Tibial nerve (tissue), 3 donors: ENCODE data around the gene MARK2.
"Not testable (repeated sequence)": the region's sequence is repeated elsewhere in the genome, so short reads cannot be mapped to it uniquely, and the experiment has no call there.

Experiments
- POLR2A ChIP-seq, 2 donors: fragments of 450-650 bp; IDR thresholded peaks; one replicate each; pipeline ENCODE4 v1.6.1; 2017; ENCODE audit warnings: antibody characterized with exemption in 2 of 2, mild to moderate bottlenecking in 2 of 2, moderate library complexity in 2 of 2
- TF ChIP-seq, protein P1 (sequence below), 5 experiments: fragments of 200-600 bp in 3 of 5; fragments of 450-650 bp in 2 of 5; sonication (generic) in 3 of 5; IDR thresholded peaks; one replicate each; pipeline ENCODE4 v1.5.1; 2016 to 2019; ENCODE audit warnings: antibody characterized with exemption in 5 of 5, mild to moderate bottlenecking in 3 of 5, moderate library complexity in 2 of 5

DNA sequence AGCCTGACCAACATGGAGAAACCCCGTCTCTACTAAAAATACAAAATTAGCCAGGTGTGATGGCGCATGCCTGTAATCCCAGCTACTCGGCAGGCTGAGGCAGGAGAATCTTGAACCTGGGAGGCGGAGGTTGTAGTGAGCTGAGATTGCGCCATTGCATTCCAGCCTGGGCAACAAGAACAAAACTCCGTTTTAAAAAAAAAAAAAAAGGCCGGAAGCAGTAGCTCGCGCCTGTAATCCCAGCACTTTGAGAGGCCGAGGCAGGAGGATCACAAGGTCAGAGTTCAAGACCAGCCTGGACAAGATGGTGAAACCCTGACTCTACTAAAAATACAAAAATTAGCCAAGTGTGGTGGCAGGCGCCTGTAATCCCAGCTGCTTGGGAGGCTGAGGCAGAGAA is 28.5 kb upstream of the MARK2 start:
- TF ChIP-seq, protein P1, sequence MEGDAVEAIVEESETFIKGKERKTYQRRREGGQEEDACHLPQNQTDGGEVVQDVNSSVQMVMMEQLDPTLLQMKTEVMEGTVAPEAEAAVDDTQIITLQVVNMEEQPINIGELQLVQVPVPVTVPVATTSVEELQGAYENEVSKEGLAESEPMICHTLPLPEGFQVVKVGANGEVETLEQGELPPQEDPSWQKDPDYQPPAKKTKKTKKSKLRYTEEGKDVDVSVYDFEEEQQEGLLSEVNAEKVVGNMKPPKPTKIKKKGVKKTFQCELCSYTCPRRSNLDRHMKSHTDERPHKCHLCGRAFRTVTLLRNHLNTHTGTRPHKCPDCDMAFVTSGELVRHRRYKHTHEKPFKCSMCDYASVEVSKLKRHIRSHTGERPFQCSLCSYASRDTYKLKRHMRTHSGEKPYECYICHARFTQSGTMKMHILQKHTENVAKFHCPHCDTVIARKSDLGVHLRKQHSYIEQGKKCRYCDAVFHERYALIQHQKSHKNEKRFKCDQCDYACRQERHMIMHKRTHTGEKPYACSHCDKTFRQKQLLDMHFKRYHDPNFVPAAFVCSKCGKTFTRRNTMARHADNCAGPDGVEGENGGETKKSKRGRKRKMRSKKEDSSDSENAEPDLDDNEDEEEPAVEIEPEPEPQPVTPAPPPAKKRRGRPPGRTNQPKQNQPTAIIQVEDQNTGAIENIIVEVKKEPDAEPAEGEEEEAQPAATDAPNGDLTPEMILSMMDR (IDR thresholded peaks at IDR 0.05) = not testable (repeated sequence)
- not testable (repeated sequence) for TF ChIP-seq POLR2A (IDR thresholded peaks at IDR 0.05)
